IMR-90 (cell line): ENCODE results near the gene CYP51A1.

Source experiments
- CEBPB ChIP-seq: IDR thresholded peaks from 2 replicates; pipeline ENCODE4 v1.6.1; 2012; ENCODE audit warnings: low read depth, low read length, improper control_type of control experiment
- CHD1 ChIP-seq: IDR thresholded peaks from 2 replicates; pipeline ENCODE4 v1.6.1; 2012; ENCODE audit warnings: low read depth, low read length, improper control_type of control experiment
- POLR2A ChIP-seq: IDR thresholded peaks from 2 replicates; pipeline ENCODE4 v1.6.1; 2012; ENCODE audit warnings: mild to moderate bottlenecking, low read depth, low read length
- RAD21 ChIP-seq: IDR thresholded peaks from 2 replicates; pipeline ENCODE4 v1.6.1; 2012; ENCODE audit warnings: low read length, improper control_type of control experiment
- RCOR1 ChIP-seq: IDR thresholded peaks from 2 replicates; pipeline ENCODE4 v1.6.1; 2012; ENCODE audit warnings: mild to moderate bottlenecking, low read length, improper control_type of control experiment; ENCODE audit not compliant: insufficient replicate concordance
- TF ChIP-seq, protein P1 (sequence below): conservative IDR thresholded peaks from 2 replicates; pipeline ENCODE4 v1.5.1; 2012; ENCODE audit warnings: mild to moderate bottlenecking, low read depth, low read length, improper control_type of control experiment

DNA sequence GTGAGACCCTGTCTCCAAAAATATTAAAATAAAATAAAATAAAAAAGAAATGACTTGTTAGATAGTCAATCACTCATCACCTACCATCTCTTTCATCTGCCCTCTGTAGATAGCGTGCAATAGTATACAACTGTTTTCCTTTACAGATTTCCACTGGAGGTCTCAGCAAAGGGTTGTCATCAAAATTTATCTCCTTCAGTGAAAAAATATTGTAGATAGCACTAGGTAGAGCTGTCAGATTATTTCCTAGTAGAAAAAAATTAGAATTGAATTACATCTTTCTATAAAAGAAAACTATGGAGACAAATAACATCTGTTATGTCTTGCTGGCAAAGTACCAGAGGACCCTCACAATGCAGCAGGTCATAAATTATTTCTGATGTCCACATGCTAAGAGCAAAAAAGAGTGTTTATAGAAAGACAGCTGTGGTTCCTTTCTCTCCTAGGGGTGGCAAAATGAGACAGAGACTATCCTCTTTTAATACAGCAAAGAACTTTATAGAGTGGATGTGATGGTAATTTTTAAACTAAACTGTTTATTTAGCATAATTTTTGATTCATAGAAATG lies 16.3 kb upstream of the CYP51A1 start:
- TF ChIP-seq, protein P1, sequence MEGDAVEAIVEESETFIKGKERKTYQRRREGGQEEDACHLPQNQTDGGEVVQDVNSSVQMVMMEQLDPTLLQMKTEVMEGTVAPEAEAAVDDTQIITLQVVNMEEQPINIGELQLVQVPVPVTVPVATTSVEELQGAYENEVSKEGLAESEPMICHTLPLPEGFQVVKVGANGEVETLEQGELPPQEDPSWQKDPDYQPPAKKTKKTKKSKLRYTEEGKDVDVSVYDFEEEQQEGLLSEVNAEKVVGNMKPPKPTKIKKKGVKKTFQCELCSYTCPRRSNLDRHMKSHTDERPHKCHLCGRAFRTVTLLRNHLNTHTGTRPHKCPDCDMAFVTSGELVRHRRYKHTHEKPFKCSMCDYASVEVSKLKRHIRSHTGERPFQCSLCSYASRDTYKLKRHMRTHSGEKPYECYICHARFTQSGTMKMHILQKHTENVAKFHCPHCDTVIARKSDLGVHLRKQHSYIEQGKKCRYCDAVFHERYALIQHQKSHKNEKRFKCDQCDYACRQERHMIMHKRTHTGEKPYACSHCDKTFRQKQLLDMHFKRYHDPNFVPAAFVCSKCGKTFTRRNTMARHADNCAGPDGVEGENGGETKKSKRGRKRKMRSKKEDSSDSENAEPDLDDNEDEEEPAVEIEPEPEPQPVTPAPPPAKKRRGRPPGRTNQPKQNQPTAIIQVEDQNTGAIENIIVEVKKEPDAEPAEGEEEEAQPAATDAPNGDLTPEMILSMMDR = no peak
- TF ChIP-seq CHD1 (no peak), RCOR1 (no peak), RAD21 (no peak), POLR2A (no peak), CEBPB (no peak)
